ENCODE results near the gene DDA1. TPM values are rescaled to one million over a fixed set of nuclear protein-coding genes. Genes with fewer than 3 reads are reported as not detected.
"Not testable (repeated sequence)": the region's sequence is repeated elsewhere in the genome, so short reads cannot be mapped to it uniquely, and the experiment has no call there.

Gene DDA1
- polyA plus RNA-seq, 12 donors: 25.5 to 54.1 (median 30.3) TPM; not detected in 1

DNA sequence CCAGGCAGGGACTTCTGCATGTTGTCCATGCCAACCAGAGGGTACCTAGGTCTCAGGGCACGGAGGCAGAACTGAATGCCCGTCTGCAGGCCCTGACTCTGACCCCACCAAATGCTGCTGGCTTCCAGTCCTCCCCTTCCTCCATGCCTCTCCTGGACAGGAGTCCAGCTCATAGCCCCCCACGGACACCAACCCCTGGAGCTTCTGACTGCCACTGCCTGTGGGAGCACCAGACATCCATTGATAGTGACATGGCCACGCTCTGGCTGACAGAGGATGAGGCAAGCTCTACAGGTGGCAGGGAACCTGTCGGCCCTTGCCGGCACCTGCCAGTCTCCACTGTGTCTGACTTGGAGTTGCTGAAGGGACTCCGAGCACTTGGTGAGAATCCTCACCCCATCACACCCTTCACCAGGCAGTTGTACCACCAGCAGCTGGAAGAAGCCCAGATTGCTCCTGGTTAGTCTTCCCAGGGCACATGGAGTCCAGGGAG is 25.8 kb upstream of the DDA1 start:
- no peak for DNase-seq

DNA sequence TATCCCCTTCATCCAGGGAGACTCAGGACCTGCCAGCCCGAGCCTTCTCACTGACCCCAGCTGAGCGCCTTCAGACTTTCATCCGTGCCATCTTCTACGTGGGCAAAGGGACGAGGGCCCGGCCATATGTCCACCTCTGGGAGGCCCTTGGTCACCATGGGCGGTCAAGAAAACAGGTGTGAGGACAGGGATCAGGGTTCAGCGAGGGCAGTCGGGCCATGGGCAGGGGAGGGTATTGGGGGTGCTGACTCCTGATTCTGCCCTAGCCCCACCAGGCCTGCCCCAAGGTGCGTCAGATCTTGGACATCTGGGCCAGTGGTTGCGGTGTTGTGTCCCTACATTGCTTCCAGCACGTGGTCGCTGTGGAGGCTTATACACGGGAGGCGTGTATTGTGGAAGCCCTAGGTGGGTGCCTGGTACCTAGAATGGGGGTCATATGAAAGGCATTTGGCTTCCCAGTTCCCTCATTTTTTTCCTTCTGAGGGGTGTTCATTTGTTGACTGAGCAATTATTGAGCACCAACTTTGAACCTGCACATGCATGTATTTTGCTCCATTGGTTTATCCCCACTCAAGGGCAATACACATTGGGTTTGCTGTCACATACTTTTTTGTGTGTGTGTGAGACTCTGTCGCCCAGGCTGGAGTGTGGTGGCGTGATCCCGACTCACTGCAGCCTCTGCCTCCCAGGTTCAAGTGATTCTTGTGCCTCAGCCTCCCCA is 23.8 kb upstream of the DDA1 start:
- DNase-seq: no peak

DNA sequence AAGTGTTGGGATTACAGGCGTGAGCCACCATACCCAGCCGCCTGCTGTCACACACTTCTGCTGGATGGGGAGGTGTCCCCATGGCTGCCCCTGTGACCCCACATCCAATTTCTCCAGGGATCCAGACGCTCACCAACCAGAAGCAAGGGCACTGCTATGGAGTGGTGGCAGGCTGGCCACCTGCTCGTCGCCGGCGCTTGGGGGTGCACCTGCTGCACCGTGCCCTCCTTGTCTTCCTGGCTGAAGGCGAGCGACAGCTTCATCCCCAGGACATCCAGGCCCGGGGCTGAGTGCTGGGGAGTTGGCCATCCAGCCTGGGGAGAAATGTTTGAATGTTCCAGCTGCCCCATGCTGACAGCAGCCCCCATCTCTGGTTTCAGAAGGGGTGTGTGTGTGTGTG is 23.1 kb upstream of the DDA1 start:
- no peak for DNase-seq

DNA sequence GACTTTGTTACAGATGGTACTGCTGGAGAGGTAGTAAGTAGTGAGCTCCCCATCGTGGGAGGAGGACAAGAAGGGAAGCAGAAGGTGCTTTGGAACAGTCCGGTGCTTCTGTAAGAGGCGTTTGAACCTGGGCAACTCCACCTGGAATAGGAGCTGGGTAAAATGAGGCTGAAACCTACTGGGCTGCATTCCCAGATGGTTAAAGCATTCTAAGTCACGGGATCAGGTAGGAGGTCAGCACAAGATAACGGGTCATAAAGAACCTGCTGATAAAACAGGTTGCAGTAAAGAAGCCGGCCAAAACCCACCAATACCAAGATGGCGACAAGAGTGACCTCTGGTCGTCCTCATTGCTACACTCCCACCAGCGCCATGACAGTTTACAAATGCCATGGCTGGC is 22.6 kb upstream of the DDA1 start:
- DNase-seq: no peak

DNA sequence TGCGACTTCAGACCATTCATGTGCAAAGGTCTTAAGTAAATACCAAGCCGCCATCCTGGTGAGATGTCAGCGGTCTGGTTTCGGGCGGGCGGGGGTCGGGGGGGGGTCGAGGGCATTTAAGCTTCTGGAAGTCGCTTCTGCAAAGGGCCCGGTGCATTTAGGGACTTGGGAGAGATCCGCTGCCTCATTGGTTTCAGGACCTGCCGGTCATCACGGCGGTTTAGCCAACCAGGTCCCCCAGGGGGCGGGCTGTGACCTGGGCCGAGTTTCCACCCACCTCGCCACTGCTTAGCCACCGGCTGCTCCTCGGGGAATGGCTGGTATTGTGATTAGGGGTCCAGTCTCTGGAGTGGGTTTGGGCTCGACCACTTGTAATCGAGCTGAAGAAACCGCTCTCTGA is 19.9 kb upstream of the DDA1 start:
- no peak for DNase-seq

DNA sequence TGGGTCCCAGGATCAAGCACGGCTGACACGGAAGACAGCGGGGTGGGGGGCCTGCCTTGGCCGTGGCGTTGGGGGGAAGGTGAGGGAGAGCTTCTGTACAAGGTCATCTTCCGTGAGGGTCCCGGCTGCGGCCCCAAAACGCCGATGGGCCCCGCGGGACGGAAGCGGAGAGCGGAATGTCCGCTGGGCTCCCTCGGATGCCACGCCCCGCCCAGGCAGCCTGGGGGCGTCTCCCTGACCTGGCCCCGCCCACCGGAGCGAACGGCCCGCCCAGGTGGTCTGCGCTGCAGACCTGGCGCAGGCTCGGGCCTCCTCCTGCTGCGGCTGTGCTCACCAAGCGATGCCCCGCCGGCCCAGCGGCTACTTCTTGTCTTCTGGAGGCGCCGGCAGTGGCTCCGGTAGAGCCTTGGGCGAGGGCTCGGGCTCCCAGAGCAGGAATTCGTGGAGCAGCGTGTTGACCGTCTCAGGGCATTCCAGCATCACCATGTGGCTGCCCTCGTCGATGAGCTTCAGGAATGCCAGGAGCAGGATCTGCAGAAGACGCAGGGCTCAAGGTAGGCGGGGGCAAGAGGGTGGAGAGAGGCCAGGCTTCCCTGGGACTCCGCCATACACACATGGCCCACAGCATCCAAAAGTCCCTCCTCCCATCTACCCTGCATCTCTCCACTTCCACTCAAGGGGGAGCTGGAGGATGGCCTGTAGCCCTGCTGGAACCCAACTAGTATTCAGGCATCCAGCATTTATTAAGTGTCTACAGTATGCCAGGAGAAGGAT is 16.9 kb upstream of the DDA1 start:
- peak; percentile 79 for DNase-seq

DNA sequence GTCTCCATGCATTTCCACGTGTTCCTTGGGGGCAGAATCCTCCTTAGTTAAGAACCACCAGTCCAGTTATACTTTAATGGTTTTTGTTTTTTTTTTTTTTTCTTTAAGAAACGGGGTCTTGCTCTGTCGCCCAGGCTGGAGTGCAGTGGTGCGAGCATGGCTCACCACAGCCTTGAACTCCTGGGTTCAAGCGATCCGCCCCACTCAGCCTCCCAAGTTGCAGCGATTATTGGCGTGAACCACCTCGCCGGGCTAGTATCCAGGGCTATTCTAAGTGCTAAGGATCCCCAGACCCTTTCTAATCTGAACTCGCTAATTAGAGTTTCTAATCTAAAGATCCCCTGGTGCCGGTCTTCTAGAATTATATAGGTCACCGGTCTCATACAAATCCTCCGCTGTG is 15.8 kb upstream of the DDA1 start:
- DNase-seq: no peak

DNA sequence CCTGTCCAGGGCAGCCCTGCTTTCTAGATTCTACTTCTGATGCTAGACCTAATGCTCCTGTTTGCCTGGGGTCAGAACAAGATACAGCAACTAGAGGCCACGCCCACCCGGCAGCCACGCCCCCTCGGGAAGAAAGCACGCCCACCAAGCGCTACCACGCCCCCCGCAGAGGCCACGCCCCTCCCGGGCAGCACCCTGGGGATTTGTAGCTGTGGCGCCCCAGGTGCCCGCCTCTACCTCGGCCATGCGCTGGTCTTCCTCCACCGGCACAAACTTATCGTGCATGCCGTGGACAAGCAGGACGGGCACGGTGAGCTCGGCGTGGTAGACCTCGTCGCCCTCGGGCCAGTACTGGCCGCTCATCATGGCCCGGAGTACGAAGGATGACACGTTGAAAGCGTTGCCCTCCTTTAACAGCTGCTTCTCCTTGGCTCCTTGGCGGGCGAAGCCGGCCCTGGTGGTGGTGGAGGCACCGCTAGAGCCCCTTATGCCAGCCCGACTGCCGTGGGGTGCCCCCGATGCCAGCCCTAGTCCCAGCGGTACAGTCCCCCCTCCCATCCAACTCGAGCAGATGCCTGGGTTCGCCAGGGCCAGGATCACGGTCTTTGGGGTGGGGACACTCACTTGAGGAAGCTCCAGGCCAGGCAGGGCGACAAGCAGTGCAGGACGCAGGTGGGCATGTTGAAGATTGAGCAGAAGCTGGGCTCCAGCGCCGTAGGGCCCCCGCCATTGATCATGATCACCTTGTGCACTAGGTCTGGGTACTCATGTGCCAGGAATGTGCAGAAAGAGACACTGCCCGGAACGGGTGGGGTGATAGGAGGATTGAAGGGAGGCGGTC is 15.1 kb upstream of the DDA1 start:
- no peak for DNase-seq

DNA sequence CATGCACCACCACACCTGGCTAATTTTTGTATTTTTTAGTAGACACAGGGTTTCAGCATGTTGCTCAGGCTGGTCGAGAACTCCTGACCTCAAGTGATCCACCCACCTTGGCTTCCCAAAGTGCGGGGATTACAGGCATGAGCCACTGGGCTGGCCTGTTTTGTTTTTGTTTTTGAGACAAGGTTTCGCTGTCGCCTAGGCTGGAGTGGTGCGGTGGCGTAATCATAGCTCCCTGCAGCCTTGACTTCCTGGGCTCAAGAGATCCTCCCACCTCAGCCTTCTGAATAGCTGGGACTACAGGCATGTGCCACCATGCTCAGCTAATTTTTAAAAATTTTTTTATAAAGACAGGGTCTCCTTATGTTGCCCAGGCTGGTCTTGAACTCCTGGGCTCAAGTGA is 13.8 kb upstream of the DDA1 start:
- not testable (repeated sequence) for DNase-seq

DNA sequence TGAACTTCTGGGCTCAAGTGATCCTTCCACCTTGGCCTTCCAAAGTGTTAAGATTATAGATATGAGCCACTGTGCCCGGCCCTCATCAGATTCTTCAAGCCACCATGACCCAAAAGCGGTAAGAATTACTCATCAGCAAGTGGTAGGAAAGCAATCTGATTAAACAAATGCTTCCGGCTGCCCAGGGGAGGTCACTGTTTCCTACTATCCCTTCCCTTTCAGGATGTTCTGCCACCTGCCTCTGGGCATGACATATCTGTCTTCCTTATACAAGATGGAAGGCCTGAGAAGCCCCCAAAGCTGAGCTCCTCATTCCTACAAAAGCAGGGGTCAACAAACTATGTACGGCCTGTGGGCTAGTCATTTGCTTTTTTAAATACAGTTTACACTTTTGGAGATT is 13.1 kb upstream of the DDA1 start:
- DNase-seq: no peak

DNA sequence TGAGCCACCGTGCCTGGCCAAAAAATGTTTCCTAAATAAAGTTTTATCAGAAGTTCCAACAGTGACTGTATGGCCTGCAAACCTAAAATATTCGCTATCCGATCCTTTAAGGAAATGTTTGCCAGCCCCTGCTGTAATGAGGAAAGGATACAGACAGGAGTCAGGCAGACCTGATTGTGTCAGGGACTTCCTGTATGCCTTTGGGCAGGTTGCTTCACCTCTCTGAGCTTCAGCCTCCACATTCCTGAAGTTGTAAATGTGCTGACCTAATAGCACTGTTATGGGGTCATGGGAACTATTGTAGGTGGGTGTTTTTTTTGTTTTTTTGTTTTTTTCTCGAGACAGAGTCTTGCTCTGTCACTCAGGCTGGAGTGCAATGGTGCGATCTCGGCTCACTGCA is 12.4 kb upstream of the DDA1 start:
- DNase-seq: no peak

DNA sequence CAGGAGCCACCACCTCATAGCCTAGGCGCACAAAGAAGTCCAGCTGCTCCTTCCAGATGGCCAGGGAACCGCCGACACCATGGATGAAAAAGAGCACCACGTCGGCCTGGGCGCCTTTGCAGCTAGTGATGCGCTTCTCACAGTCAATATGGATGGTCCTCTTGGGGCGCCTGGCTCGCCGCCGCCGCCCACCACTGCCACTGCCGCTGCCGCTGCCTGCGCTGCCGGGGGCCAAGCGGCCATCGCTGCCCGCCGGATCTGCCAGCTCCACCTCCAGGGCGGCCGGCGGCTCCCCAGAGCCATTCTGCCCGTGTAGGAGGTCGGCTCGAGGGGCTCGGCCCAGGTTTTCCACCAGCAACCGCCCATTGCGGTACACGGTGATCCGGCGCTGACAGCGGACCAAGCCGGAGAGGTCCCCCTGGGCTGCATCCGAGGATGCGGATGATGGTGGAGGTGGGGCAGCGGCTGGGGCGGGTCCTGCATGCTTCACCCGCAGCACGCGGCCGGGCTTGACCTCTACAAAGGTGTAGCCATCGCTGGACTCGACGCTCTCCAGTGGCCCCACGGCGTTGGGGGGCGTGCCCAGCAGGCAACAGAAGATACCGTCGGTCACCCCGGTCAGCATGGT is 8.3 kb upstream of the DDA1 start:
- DNase-seq: no peak

DNA sequence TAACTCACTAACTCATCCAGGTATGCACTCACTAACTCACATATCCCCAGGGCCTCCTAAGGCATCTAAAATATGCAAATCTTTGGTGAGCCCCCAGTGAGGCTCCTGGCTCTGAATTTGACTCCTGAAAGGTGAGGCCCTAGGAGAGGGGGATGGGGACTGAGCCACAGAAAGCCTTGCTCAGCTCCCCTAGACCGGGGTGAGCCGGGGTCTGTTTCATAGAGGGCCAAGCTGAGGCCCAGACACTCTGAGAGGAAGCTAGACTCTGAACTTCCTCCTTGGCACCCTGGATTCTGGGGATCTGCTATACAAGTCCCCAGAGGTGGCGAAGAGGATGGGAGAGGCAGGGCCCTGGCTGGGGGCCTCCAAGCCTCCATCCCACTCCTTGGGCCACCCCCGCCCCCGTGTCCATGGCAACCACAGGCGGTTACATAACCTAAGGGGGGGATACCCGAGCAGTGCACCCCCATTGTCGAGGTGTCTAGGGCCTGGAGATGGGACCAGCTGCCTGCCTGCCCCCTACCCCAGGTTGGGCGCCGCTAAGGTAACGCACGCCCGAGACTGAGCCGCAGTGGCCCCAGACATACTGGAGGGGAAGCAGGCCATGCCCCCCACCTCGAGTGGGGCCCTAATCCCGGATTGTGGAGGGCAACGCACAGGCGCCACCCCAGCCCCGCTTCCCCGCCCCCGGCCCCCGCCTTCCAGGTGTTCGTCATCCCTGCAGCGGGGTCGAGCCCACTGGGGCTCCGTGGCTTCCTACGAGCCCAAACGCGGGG is 6.8 kb upstream of the DDA1 start:
- no peak for DNase-seq

DNA sequence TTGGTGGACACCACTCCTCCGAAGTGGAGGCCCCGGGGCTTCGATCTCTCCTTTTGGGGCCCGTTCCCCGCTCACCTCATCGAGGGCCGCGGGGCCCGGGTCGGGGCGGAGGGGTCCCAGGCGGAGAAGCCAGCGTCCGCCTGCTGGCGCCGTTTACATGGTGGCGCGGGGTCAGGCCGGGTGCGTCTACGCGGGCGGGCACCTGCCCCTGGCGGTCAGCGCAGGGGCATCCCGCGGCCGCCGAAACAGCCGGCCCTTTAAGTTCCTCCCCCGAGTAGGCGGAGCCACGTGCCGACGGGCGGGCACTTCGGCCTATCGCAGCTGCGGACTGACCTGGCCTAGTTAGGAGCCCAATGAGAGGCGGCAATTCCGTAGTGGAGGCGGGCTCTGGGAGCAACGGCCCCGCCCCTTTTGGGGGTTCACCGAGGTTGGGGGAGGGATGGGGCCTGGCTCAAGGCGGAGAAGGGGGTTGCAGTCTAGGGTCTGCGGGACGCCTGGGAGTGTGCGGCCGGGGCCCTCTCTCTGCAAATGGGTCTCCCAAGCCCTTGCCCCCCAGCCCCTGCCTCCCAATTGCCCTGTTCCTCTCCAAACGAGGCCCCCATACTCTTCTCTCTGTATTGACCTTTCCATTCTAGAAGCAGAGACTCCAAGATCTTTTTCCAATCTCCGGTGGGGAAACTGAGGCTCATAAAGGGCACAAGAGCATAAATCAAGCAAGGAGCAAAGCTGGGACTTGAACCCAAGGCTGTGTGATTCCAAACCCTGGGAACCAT is 6.0 kb upstream of the DDA1 start, which contains the start of gene ABHD8:
ABHD8 (minus strand) TSS at position 259 of the 773 bp plus-strand sequence. CDS start 1,809 bp downstream, outside the sequence.
- DNase-seq: peak; percentile 95

DNA sequence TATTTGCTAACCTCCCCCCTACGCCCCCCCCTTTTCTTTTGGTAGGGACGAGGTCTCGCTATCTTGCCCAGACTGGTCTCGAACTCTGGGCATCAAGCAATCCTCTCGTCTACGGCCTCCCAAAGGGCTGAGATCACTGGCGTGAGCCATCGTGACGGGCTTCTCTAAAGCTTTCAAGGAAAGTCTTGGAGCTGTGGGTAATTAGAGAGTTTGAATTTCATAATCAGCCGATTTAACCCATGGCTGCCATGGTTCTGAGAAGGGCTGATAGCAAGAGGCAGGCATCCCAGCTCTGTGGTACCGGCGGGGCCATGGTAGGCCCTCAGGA is 5.5 kb upstream of the DDA1 start:
- DNase-seq: no peak

DNA sequence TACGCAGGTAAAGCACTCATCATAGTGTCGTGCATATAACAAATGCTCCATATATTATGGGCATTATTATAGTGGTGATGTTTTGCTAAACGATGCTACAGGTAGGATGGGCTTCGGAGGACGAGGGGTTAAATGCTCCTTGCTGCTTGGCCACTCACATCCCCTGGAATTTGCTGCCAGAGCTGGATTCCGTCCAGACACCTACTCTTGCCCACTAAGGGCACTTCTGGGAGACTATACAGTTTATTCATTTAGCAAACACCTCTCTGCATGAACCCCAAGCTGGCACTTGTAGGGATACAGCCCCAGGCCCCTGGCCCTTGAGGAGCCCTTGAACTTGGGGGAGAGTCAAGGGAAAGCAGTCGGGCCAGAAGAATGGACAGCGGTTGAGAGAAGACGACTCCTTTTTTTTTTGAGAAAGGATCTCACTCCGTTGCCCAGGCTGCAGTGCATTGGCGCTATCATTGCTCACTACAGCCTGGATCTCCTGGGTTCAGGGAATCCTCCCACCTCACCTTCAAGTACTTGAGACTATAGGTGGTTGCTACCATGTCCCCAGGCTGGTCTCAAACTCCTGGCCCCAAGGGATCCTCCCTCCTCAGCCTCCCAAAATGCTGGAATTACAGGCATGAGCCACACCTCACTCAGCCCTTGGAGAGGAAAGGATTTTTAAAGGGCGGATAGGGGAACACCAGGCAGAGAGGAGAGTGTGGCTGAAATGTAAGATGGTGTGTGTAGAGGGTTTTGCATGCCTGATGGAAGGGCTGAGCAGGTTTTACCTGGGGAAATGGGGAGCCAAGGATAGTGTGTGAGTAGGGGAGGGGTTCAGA is 4.8 kb upstream of the DDA1 start:
- DNase-seq: no peak

DNA sequence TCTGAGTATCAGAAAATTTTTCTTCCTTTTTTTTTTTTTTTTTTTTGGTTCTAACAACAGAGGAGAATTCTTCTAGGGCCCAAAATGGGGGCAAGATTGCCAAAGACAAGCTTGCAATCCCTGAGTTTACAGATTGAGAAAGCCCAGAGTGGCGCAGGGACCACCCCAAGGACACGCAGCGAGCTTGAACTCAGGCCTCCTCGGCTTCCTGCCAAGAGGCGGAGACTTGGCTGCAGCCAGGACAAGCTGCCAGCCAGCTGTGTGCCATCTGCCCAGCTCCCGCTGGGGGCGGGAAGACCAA is 4.2 kb upstream of the DDA1 start:
- no peak for DNase-seq

DNA sequence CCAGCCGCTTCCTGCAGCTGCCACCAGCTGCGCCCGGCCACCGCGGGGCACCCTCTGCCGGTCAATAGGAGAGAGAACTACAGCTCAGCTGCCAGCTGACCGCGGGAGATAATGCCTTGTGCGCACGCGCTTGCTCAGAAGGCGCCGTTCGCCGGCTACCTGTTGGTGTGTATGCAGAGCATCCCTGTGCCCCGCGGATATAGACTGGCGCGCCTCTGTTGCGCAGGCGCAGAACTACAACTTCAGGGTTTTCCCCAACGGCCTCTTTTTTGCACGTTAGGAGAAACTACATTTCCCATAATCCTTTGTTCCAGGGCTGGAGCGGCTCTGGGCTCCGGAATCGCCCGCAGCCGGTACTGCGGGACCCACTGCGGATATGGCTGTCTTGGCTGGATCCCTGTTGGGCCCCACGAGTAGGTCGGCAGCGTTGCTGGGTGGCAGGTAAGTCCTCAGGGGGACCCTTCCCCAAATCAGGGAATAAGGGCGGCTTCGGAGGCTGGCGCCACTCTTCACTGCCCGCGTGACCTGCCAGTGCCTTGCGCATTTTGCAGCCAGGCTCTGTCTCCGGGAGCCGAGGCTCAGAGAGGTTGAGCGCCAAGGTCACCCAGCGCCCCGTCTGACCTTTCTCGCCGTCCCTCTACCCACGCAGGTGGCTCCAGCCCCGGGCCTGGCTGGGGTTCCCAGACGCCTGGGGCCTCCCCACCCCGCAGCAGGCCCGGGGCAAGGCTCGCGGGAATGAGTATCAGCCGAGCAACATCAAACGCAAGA is 3.7 kb upstream of the DDA1 start, which contains the start of gene MRPL34:
MRPL34 (plus strand) TSS at position 356 of the 768 bp plus-strand sequence; CDS start at position 377, 21 bp downstream.
- peak; percentile 93 for DNase-seq

DNA sequence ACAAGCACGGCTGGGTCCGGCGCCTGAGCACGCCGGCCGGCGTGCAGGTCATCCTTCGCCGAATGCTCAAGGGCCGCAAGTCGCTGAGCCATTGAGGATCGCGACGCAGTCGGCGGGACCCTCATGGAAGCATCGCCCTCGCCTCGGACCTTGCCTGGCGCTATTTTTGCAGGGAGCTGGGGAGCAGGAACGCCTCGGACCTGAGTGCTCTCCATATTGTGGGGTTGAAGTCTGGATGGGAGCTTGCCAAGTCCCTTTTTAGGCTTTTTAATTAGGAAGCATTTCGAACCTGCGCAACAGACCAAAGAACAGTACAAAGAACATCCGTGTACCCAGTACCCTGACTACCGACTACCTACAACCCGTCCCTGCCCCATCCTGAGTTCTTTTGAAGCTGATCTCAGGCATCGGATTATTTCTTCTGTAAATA is 3.1 kb upstream of the DDA1 start:
- DNase-seq: no peak
